NCI-H524 treated with DMSO at 0.1 percent for 48 hours (cell line): ENCODE data around the gene TPRN.

ENCODE experiments used
- DNase-seq: peaks from one replicate; lab custom pipeline; 2025; lab: John Stamatoyannopoulos, UW

TPRN gene

GRCh38 chr9:137206602-137207001 is 6.1 kb upstream of the TPRN start:
- DNase-seq, result no peak

- peak; percentile 13 for DNase-seq
These were observed 4.9 kb upstream of the TPRN start, which contains the start of the genes NDOR1 and TMEM203 for GRCh38 chr9:137205126-137206069. NDOR1 (plus strand) TSS chr9:137205700; CDS start chr9:137205778, 78 bp downstream. TMEM203 (minus strand) TSS chr9:137205648; CDS start chr9:137205414, 234 bp downstream.

- no peak for DNase-seq
These were observed 4.2 kb upstream of the TPRN start for GRCh38 chr9:137204731-137205125.

GRCh38 chr9:137202966-137203365 is 2.4 kb upstream of the TPRN start:
- no peak for DNase-seq

- DNase-seq, result no peak
These were observed 796 bp upstream of the TPRN start for GRCh38 chr9:137201205-137201868.

- DNase-seq, result no peak
These were observed 975 bp downstream of the TPRN start for GRCh38 chr9:137199411-137200121.

GRCh38 chr9:137198902-137199283 is 1.6 kb downstream of the TPRN start:
- DNase-seq, result no peak

GRCh38 chr9:137198051-137198901 is 2.3 kb downstream of the TPRN start:
- no peak for DNase-seq

GRCh38 chr9:137195525-137196220 is 4.9 kb downstream of the TPRN start:
- no peak for DNase-seq

- DNase-seq, result no peak
These were observed 5.6 kb downstream of the TPRN start for GRCh38 chr9:137194909-137195308.

- DNase-seq, result no peak
These were observed 6.2 kb downstream of the TPRN start for GRCh38 chr9:137194388-137194787.

GRCh38 chr9:137193771-137194170 is 6.8 kb downstream of the TPRN start:
- no peak for DNase-seq

GRCh38 chr9:137192859-137193258 is 7.7 kb downstream of the TPRN start:
- DNase-seq, result no peak

- no peak for DNase-seq
These were observed 8.1 kb downstream of the TPRN start for GRCh38 chr9:137192448-137192780.

GRCh38 chr9:137191691-137192447 is 8.7 kb downstream of the TPRN start:
- no peak for DNase-seq

- DNase-seq, result no peak
These were observed 9.3 kb downstream of the TPRN start for GRCh38 chr9:137191245-137191644.

- DNase-seq, result no peak
These were observed 10.2 kb downstream of the TPRN start for GRCh38 chr9:137190315-137190856.

- no peak for DNase-seq
These were observed 10.9 kb downstream of the TPRN start for GRCh38 chr9:137189297-137190295.
